GM12874 (cell line): ENCODE measurements around the gene CKB.

Experiments used
- CTCF ChIP-seq: IDR thresholded peaks from 2 replicates; pipeline ENCODE4 v1.5.1; 2011; ENCODE audit warnings: low read depth, mild to moderate bottlenecking, control low read depth, low read length, moderate library complexity; ENCODE audit not compliant: insufficient read depth

The CKB gene

GRCh38 chr14:103518422-103519042, 4.1 kb downstream of the CKB start:
- peak; percentile 97 for TF ChIP-seq CTCF

GRCh38 chr14:103517721-103518421, 4.8 kb downstream of the CKB start:
- TF ChIP-seq CTCF: no peak

GRCh38 chr14:103517174-103517566, 5.5 kb downstream of the CKB start:
- no peak for TF ChIP-seq CTCF

GRCh38 chr14:103516426-103517173, 6.0 kb downstream of the CKB start:
- no peak for TF ChIP-seq CTCF

- no peak for TF ChIP-seq CTCF
These were observed 7.8 kb downstream of the CKB start for GRCh38 chr14:103514596-103515421.

- TF ChIP-seq CTCF: no peak
These were observed 9.7 kb downstream of the CKB start for GRCh38 chr14:103512701-103513611.
